HepG2 (cell line): ENCODE measurements around the gene SIX3. TPM values are rescaled to one million over a fixed set of nuclear protein-coding genes. Genes with fewer than 3 reads are reported as not detected.

ENCODE experiments used
- ATF2 ChIP-seq: sonication (generic); formaldehyde crosslinking; IDR thresholded peaks from 2 replicates; pipeline ENCODE4 v1.4.0; 2020; ENCODE audit warnings: missing genetic modification reagents
- CENPX ChIP-seq: sonication (generic); formaldehyde crosslinking; IDR thresholded peaks from 2 replicates; pipeline ENCODE4 v1.9.0; 2021; ENCODE audit warnings: mild to moderate bottlenecking, missing genetic modification reagents, moderate library complexity
- DMTF1 ChIP-seq: sonication (generic); formaldehyde crosslinking; IDR thresholded peaks from 2 replicates; pipeline ENCODE4 v1.4.0; 2020; ENCODE audit warnings: mild to moderate bottlenecking, missing genetic modification reagents
- HNRNPUL1 ChIP-seq: fragments of 200-400 bp; formaldehyde crosslinking; IDR thresholded peaks from 2 replicates; pipeline ENCODE4 v1.6.1; 2017; ENCODE audit warnings: low read depth, mild to moderate bottlenecking, low read length, moderate library complexity
- MAFG ChIP-seq: sonication (generic); formaldehyde crosslinking; IDR thresholded peaks from 2 replicates; pipeline ENCODE4 v1.5.1; 2020; ENCODE audit warnings: mild to moderate bottlenecking, missing genetic modification reagents
- MTA3 ChIP-seq: sonication (generic); formaldehyde crosslinking; IDR thresholded peaks from 2 replicates; pipeline ENCODE4 v1.4.0; 2020; ENCODE audit warnings: missing genetic modification reagents
- NFE2L1 ChIP-seq: sonication (generic); formaldehyde crosslinking; IDR thresholded peaks from 2 replicates; pipeline ENCODE4 v1.4.0; 2020; ENCODE audit warnings: missing genetic modification reagents, mild to moderate bottlenecking, borderline replicate concordance
- ZBTB44 ChIP-seq: sonication (generic); formaldehyde crosslinking; IDR thresholded peaks from 2 replicates; pipeline ENCODE4 v1.4.0; 2020; ENCODE audit warnings: missing genetic modification reagents
- ZFP91 ChIP-seq: sonication (generic); formaldehyde crosslinking; IDR thresholded peaks from 2 replicates; pipeline ENCODE4 v1.9.0; 2022; ENCODE audit warnings: missing genetic modification reagents, mild to moderate bottlenecking, borderline replicate concordance
- ZNF280D ChIP-seq: sonication (generic); formaldehyde crosslinking; IDR thresholded peaks from 2 replicates; pipeline ENCODE4 v1.5.1; 2020; ENCODE audit warnings: mild to moderate bottlenecking, missing genetic modification reagents
- ZNF615 ChIP-seq: sonication (generic); formaldehyde crosslinking; IDR thresholded peaks from 2 replicates; pipeline ENCODE4 v1.5.0; 2020; ENCODE audit warnings: mild to moderate bottlenecking, missing genetic modification reagents, borderline replicate concordance
- polyA plus RNA-seq, 8 experiments: library from polyadenylated mRNA; depleted of rRNA in 3 of 8; stranded (reverse) in 7 of 8; unstranded in 1 of 8; fragments of >200 nt; fragmentation: Illumina TruSeq in 4 of 8; extraction: Trizol in 4 of 8; gene quantifications; 2 replicates each; pipeline versions ENCODE4 v1.2.1 to v1.2.3, GENCODE V29; 2011 to 2016; ENCODE audit warnings: low read depth in 4 of 8, missing spikeins in 1 of 8, mixed read lengths in 1 of 8; ENCODE audit not compliant: insufficient read depth in 1 of 8
- total RNA-seq, 5 experiments: library from RNA; depleted of rRNA; stranded (reverse); fragments of >200 nt; fragmentation: Illumina TruSeq; extraction: Trizol; gene quantifications; 2 replicates each; pipeline ENCODE4 v1.2.3, GENCODE V29; 2016; ENCODE audit warnings: low read depth in 1 of 5

Gene SIX3
- total and polyA plus RNA-seq, 2 of the 13 experiments (the other 11 are each of a cell fraction or from before 2014, with no cell fraction given): not detected

- TF ChIP-seq ZNF280D (no peak), MAFG (CRISPR knock-in tag) (no peak), NFE2L1 (CRISPR knock-in tag) (no peak), DMTF1 (no peak), ZBTB44 (CRISPR knock-in tag) (no peak), HNRNPUL1 (no peak), CENPX (CRISPR knock-in tag) (no peak), MTA3 (CRISPR knock-in tag) (no peak), ZFP91 (no peak), ATF2 (CRISPR knock-in tag) (no peak), ZNF615 (CRISPR knock-in tag) (no peak)
Observed at GRCh38 chr2:44950646-44951045, 9.1 kb downstream of the SIX3 start (continued).
